Hippocampal formation (tissue), 2 donors: Measurements from ENCODE around the gene GPR50.

ENCODE experiments used
- DNase-seq, 2 donors: peaks; one replicate each; lab custom pipeline; 2025; lab: John Stamatoyannopoulos, UW

Gene GPR50

DNA sequence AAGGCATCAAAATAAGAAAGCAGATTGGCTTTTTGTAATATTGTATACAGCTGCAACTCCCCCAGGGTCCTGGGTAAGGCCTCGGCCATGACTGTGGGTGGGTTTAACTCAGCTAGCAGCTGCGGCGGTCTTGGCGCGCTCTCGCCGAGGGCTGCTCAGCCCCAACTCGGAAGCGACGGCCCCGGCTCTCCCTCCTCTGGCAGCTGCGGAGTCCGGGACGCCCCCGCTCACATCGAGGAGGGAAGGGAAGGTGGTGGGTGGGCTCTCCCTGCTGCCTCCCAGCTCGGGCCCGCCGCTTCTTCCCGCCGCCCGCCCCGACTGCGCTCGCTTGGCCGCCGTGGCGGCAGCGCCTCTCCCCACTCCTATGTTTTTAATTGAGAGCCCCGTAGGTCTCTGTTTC is 51.2 kb downstream of the GPR50 start:
- DNase-seq: no peak

DNA sequence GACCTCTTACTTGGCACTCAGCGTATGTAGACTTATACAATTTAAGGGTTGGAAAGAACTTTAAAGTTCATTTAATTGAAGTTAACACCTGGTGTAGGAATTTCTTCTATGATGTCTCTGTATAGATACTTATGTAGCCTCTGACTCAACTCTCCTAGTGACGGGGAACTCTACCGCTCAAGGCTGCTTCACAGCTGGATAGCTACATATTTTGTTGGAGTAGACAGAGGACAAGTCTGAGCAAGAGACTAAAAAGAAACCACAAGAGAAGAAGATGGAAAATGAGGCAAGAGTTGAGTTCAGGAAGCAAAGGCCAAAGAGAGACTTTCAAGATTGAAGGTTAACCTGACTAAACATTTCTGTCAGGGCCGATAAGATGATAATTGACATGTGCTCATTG is 52.6 kb downstream of the GPR50 start:
- no peak for DNase-seq
